Neural progenitor cell (in vitro differentiated cells): ENCODE data around the gene SESTD1. TPM values are rescaled to one million over a fixed set of nuclear protein-coding genes. Genes with fewer than 3 reads are reported as not detected.

Experiments
- DNase-seq: peaks from one replicate; pipeline ENCODE4 v3.0.0-alpha.2; 2016; ENCODE audit warnings: low spot score
- H2AFZ ChIP-seq: fragments of 200-600 bp; sonication (generic); replicated peaks from 2 replicates; pipeline ENCODE4 v1.6.1; 2016; ENCODE audit warnings: antibody characterized with exemption
- H3F3A ChIP-seq: fragments of 200-600 bp; sonication (generic); 2 replicates; pipeline ENCODE4 v1.6.1; 2016; ENCODE audit warnings: antibody characterized with exemption, low read depth
- H3K27ac ChIP-seq: fragments of 200-600 bp; sonication (generic); 2 replicates; pipeline ENCODE4 v1.5.1; 2016; ENCODE audit warnings: mild to moderate bottlenecking
- H3K27me3 ChIP-seq: fragments of 200-600 bp; sonication (generic); 2 replicates; pipeline ENCODE4 v1.6.1; 2016; ENCODE audit warnings: mild to moderate bottlenecking, moderate library complexity
- H3K36me3 ChIP-seq: fragments of 200-600 bp; sonication (generic); 2 replicates; pipeline ENCODE4 v1.5.1; 2016
- H3K4me1 ChIP-seq: fragments of 200-600 bp; sonication (generic); 2 replicates; pipeline ENCODE4 v1.6.1; 2016; ENCODE audit warnings: mixed run types
- H3K4me2 ChIP-seq: fragments of 200-600 bp; sonication (generic); 2 replicates; pipeline ENCODE4 v1.6.1; 2016
- H3K4me3 ChIP-seq: fragments of 200-600 bp; sonication (generic); 2 replicates; pipeline ENCODE4 v1.5.1; 2016
- H3K79me2 ChIP-seq: fragments of 200-600 bp; sonication (generic); 2 replicates; pipeline ENCODE4 v1.6.1; 2016; ENCODE audit warnings: low read depth
- H3K9ac ChIP-seq: fragments of 200-600 bp; sonication (generic); 2 replicates; pipeline ENCODE4 v1.6.1; 2016
- H3K9me3 ChIP-seq: fragments of 200-600 bp; sonication (generic); 2 replicates; pipeline ENCODE4 v1.5.1; 2016; ENCODE audit warnings: low read depth
- H4K20me1 ChIP-seq: fragments of 200-600 bp; sonication (generic); 2 replicates; pipeline ENCODE4 v1.6.1; 2016; ENCODE audit warnings: low read depth
- H3K27ac Mint-ChIP-seq: 3 replicates; pipeline ENCODE4 v1.8.0; 2021; ENCODE audit warnings: mixed read lengths
- H3K27me3 Mint-ChIP-seq: 2 replicates; pipeline ENCODE4 v1.8.0; 2022; ENCODE audit warnings: low read depth, mild to moderate bottlenecking, inconsistent platforms, moderate library complexity, mixed read lengths; ENCODE audit not compliant: insufficient read depth
- H3K36me3 Mint-ChIP-seq: 3 replicates; pipeline ENCODE4 v1.8.0; 2021; ENCODE audit warnings: mixed read lengths
- H3K4me1 Mint-ChIP-seq: 3 replicates; pipeline ENCODE4 v1.8.0; 2021; ENCODE audit warnings: mixed read lengths
- H3K4me3 Mint-ChIP-seq: 3 replicates; pipeline ENCODE4 v1.8.0; 2021; ENCODE audit warnings: mild to moderate bottlenecking, moderate library complexity, mixed read lengths
- H3K9me3 Mint-ChIP-seq: 3 replicates; pipeline ENCODE4 v1.8.0; 2020; ENCODE audit warnings: mixed read lengths
- EZH2 ChIP-seq: fragments of 200-600 bp; sonication (generic); IDR thresholded peaks from 2 replicates; pipeline ENCODE4 v1.6.1; 2017; ENCODE audit warnings: antibody characterized with exemption, mild to moderate bottlenecking, moderate library complexity
- EZH2phosphoT487 ChIP-seq: fragments of 200-600 bp; sonication (generic); IDR thresholded peaks from 2 replicates; pipeline ENCODE4 v1.6.1; 2017; ENCODE audit warnings: antibody characterized with exemption
- total RNA-seq: library from RNA; depleted of rRNA; stranded (reverse); fragments of >200 nt; gene quantifications from 2 replicates; pipeline ENCODE4 v1.2.3, GENCODE V29; 2015; ENCODE audit warnings: low replicate concordance
- TF ChIP-seq, protein P1 (sequence below): fragments of 200-600 bp; sonication (generic); IDR thresholded peaks from 2 replicates; pipeline ENCODE4 v1.5.1; 2017; ENCODE audit warnings: antibody characterized with exemption, mild to moderate bottlenecking

Gene SESTD1
- total RNA-seq, 1 donor from 2014 or later, result 43.1 TPM

DNA sequence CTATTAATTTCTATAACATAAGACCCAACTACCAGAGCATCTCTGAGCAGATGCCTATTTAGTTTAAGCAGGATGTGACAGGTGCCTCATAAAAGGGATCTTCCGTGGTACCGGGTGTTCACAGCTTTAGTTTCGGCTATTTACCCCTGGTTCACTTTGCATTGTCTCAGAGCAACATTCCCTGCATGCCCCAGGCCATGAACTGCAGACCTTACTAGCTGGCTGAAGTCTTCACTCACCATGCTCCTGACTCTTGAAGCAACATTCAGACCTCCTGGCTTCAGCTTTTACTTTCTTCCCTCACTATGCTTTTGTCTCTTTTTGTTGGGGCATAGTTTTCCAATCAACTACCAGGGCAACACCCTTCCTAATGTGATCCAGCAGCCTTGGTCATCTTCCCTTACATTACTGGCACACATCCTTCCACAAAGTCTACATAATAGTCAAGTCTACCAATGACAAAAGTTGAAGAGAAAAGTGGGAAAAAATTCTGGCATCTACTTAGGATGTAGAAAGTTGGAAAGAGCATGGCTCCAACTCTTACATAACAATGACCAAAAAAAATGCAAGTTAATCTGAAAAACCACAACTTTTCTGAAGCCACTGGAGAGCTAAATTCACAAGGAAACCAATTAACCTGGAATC is 99.2 kb downstream of the SESTD1 start:
- TF ChIP-seq EZH2, result no peak
- no peak for TF ChIP-seq EZH2phosphoT487
- TF ChIP-seq, protein P1, sequence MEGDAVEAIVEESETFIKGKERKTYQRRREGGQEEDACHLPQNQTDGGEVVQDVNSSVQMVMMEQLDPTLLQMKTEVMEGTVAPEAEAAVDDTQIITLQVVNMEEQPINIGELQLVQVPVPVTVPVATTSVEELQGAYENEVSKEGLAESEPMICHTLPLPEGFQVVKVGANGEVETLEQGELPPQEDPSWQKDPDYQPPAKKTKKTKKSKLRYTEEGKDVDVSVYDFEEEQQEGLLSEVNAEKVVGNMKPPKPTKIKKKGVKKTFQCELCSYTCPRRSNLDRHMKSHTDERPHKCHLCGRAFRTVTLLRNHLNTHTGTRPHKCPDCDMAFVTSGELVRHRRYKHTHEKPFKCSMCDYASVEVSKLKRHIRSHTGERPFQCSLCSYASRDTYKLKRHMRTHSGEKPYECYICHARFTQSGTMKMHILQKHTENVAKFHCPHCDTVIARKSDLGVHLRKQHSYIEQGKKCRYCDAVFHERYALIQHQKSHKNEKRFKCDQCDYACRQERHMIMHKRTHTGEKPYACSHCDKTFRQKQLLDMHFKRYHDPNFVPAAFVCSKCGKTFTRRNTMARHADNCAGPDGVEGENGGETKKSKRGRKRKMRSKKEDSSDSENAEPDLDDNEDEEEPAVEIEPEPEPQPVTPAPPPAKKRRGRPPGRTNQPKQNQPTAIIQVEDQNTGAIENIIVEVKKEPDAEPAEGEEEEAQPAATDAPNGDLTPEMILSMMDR, result no peak

DNA sequence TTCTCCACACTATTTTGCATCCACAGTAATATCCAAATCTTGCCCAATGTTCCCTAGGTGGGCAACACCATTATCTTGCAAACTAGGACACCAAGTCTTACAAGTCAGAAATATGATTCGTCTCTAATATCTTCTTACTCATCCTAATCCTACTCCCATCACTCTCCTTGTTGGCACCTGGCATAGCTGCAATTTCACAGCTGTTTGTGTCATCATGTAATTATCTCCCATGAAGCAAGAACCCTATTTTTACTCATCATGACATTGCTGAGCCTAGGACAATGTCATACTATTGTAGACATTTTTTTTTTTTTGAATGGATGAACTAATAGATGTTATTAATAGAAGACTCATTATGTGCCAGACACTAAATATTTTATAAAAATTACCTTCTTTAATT is 123.4 kb downstream of the SESTD1 start:
- no peak overlapping the region for H3K27ac ChIP-seq

More for the DNA sequence above, 99.2 kb downstream of the SESTD1 start:
- Histone ChIP-seq H2AFZ (no peak overlapping the region), H3F3A (no peaks in the 10 kb centered on the region), H3K27me3 (no peaks in the 10 kb centered on the region), H3K27ac (no peak overlapping the region), H3K4me3 (no peak overlapping the region), H3K4me2 (no peak overlapping the region), H3K4me1 (peaks cover 8% of the 10 kb centered on the region), H3K79me2 (no peaks in the 10 kb centered on the region), H4K20me1 (no peaks in the 10 kb centered on the region), H3K9me3 (no peaks in the 10 kb centered on the region), H3K9ac (no peak overlapping the region), H3K36me3 (peaks cover 6% of the 10 kb centered on the region)
- Mint-ChIP-seq H3K9me3 (peaks cover 2% of the 10 kb centered on the region), H3K4me3 (no peak overlapping the region), H3K4me1 (peaks cover 3% of the 10 kb centered on the region), H3K27ac (no peak overlapping the region), H3K36me3 (peaks cover 30% of the 10 kb centered on the region), H3K27me3 (no peaks in the 10 kb centered on the region)
- DNase-seq, result no peak

DNA sequence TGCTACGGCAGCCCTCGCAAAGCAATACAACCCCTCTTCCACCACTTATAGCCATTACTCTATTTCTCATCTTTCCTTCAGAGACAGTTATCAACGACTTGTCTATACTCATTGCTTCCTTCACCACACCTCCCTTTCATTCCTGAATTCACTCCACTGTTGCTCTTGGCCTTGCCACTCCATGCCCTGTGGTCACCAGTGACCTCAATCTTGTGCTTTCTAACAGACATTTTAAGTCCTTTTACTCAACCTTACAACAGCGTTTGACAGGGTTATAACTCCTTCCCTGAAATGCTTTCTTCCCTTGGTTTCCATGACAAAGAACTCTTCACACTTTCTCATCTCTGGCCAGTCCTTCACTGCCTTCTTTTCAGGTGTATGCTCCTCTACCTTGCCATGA is 124.1 kb downstream of the SESTD1 start:
- Histone ChIP-seq H3K4me2 (no peak overlapping the region), H3K4me3 (no peak overlapping the region), H3K4me1 (no peaks in the 10 kb centered on the region), H3K27ac (no peak overlapping the region), H3K36me3 (no peaks in the 10 kb centered on the region), H3K79me2 (no peaks in the 10 kb centered on the region), H4K20me1 (no peaks in the 10 kb centered on the region), H3F3A (no peaks in the 10 kb centered on the region), H3K9me3 (no peaks in the 10 kb centered on the region), H2AFZ (no peak overlapping the region), H3K27me3 (no peaks in the 10 kb centered on the region), H3K9ac (no peak overlapping the region)
- Mint-ChIP-seq H3K36me3 (peaks cover 7% of the 10 kb centered on the region), H3K4me3 (no peak overlapping the region), H3K4me1 (no peaks in the 10 kb centered on the region), H3K9me3 (no peaks in the 10 kb centered on the region), H3K27ac (no peak overlapping the region), H3K27me3 (no peaks in the 10 kb centered on the region)
- no peak for DNase-seq
- TF ChIP-seq EZH2phosphoT487 (no peak), EZH2 (no peak)
- TF ChIP-seq, protein P1, result no peak

More for the DNA sequence above, 123.4 kb downstream of the SESTD1 start:
- Histone ChIP-seq H3K79me2 (no peaks in the 10 kb centered on the region), H3K9ac (no peak overlapping the region), H3K4me1 (no peaks in the 10 kb centered on the region), H3K27me3 (no peaks in the 10 kb centered on the region), H3K4me2 (no peak overlapping the region), H4K20me1 (no peaks in the 10 kb centered on the region), H2AFZ (no peak overlapping the region), H3K36me3 (no peaks in the 10 kb centered on the region), H3K9me3 (no peaks in the 10 kb centered on the region), H3K4me3 (no peak overlapping the region), H3F3A (no peaks in the 10 kb centered on the region)
- Mint-ChIP-seq H3K36me3 (peaks cover 8% of the 10 kb centered on the region), H3K4me3 (no peak overlapping the region), H3K27ac (no peak overlapping the region), H3K27me3 (no peaks in the 10 kb centered on the region), H3K9me3 (no peaks in the 10 kb centered on the region), H3K4me1 (no peaks in the 10 kb centered on the region)
- no peak for TF ChIP-seq EZH2
- no peak for TF ChIP-seq EZH2phosphoT487
- TF ChIP-seq, protein P1, result no peak
- DNase-seq, result no peak
